NK-92 (cell line): ENCODE data around the gene VAC14.

ENCODE experiments used
- DNase-seq: peaks from one replicate; lab custom pipeline; 2025; ENCODE audit not compliant: unreplicated experiment; lab: John Stamatoyannopoulos, UW

VAC14 gene

GRCh38 chr16:70664325-70665112, 136.4 kb downstream of the VAC14 start:
- DNase-seq, result no peak

- no peak for DNase-seq
These were observed 137.2 kb downstream of the VAC14 start for GRCh38 chr16:70663524-70664324.

- DNase-seq, result no peak
These were observed 137.9 kb downstream of the VAC14 start for GRCh38 chr16:70662991-70663523.

GRCh38 chr16:70661918-70662641, 138.9 kb downstream of the VAC14 start:
- no peak for DNase-seq

GRCh38 chr16:70661534-70661917, 139.4 kb downstream of the VAC14 start:
- no peak for DNase-seq

- DNase-seq, result no peak
These were observed 140.1 kb downstream of the VAC14 start for GRCh38 chr16:70660672-70661350.

GRCh38 chr16:70659953-70660671, 140.8 kb downstream of the VAC14 start:
- DNase-seq, result no peak

GRCh38 chr16:70659546-70659945, 141.4 kb downstream of the VAC14 start:
- no peak for DNase-seq

GRCh38 chr16:70658921-70659320, 142.0 kb downstream of the VAC14 start:
- DNase-seq, result no peak

- DNase-seq, result no peak
These were observed 143.0 kb downstream of the VAC14 start for GRCh38 chr16:70657956-70658355.

GRCh38 chr16:70656712-70657263, 144.2 kb downstream of the VAC14 start:
- DNase-seq, result no peak

- DNase-seq, result no peak
These were observed 144.8 kb downstream of the VAC14 start for GRCh38 chr16:70656065-70656711.

- DNase-seq, result no peak
These were observed 146.9 kb downstream of the VAC14 start for GRCh38 chr16:70653809-70654771.

GRCh38 chr16:70653406-70653805, 147.6 kb downstream of the VAC14 start:
- no peak for DNase-seq

GRCh38 chr16:70652322-70652721, 148.6 kb downstream of the VAC14 start:
- no peak for DNase-seq

GRCh38 chr16:70651524-70651923, 149.4 kb downstream of the VAC14 start:
- no peak for DNase-seq

- no peak for DNase-seq
These were observed 150.7 kb downstream of the VAC14 start for GRCh38 chr16:70650216-70650615.

GRCh38 chr16:70649300-70649699, 151.7 kb downstream of the VAC14 start:
- no peak for DNase-seq
